Activated CD4-positive, alpha-beta T cell treated with anti-CD3 and anti-CD28 coated beads, Interleukin-2, amount 10 ng/mL, durations not matched to agents 7 days and 5 days (primary cell): ENCODE measurements around the gene MYO9B. TPM values are rescaled to one million over a fixed set of nuclear protein-coding genes. Genes with fewer than 3 reads are reported as not detected.

Source experiments
- CTCF ChIA-PET: fragments of 350-600 bp; sonication (Branson Sonifier 250); formaldehyde crosslinking; loops from one replicate; lab custom pipeline; 2021; ENCODE audit warnings: antibody characterized with exemption; lab: Charles Lee
- POLR2A ChIA-PET: fragments of 350-600 bp; sonication (Branson Sonifier 250); formaldehyde crosslinking; loops from one replicate; lab custom pipeline; 2021; ENCODE audit warnings: antibody characterized with exemption; lab: Charles Lee
- DNase-seq: peaks from one replicate; pipeline ENCODE4 v3.0.0-alpha.2; 2020
- H3K27ac Mint-ChIP-seq: one replicate; pipeline ENCODE4 v1.8.0; 2021; ENCODE audit warnings: mild to moderate bottlenecking, moderate library complexity, mixed read lengths
- H3K27me3 Mint-ChIP-seq: one replicate; pipeline ENCODE4 v1.8.0; 2021; ENCODE audit warnings: mixed read lengths
- H3K36me3 Mint-ChIP-seq: one replicate; pipeline ENCODE4 v1.8.0; 2021; ENCODE audit warnings: low read depth, mixed read lengths
- H3K4me1 Mint-ChIP-seq: one replicate; pipeline ENCODE4 v1.8.0; 2021; ENCODE audit warnings: mixed read lengths
- H3K4me3 Mint-ChIP-seq: one replicate; pipeline ENCODE4 v1.8.0; 2021; ENCODE audit warnings: mild to moderate bottlenecking, moderate library complexity, mixed read lengths
- H3K9me3 Mint-ChIP-seq: one replicate; pipeline ENCODE4 v1.8.0; 2021; ENCODE audit warnings: mixed read lengths
- total RNA-seq, 2 experiments: library from RNA; stranded (reverse); gene quantifications; one replicate each; pipeline ENCODE4 v1.2.3, GENCODE V29; 2021

Gene MYO9B
- total RNA-seq, 2 experiments from 2014 or later: 217 to 218 TPM

DNA sequence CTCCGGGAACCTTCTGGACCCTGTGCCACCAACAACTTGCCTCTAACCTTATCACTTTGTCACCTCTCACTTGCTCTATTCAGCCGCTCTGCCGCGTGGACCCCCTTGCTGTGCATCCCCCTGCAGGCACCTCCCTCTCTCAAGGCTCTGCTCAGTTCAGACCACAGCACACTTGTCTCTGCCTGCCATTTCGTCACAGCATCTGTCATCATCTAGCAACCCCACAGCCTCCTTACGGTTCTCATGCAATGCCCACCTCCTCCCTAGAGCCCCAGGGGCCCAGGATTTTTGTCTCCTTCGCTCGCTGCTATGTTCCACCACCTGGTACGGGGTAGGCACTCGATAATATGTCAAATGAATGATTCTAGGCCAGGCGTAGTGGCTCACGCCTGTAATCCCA, 5.2 kb upstream of the MYO9B start:
- Mint-ChIP-seq H3K27ac (peak overlapping the region; percentile 7), H3K4me1 (peaks cover 57% of the 10 kb centered on the region), H3K36me3 (peaks cover 55% of the 10 kb centered on the region), H3K4me3 (no peak overlapping the region), H3K27me3 (no peaks in the 10 kb centered on the region), H3K9me3 (no peaks in the 10 kb centered on the region)
- no peak for DNase-seq
- POLR2A ChIA-PET: no interaction called here
- CTCF ChIA-PET: no interaction called here

DNA sequence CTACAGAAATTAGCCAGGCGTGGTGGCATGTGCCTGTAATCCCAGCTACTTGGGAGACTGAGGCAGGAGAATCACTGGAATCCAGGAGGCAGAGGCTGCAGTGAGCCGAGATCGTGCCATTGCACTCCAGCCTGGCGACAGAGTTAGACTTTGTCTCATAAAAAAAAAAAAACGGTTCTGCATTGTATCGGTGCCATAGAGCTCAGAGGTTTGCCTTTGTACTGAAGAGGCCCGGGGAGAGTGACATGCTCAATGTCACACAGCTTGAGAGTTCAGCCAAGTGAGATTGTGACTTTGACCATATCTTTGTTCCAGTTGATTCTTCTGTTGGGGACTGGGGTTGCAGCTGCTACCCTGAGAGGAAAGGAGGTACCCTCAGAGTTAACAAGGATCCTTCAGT, 4.7 kb upstream of the MYO9B start:
- no peaks in the 10 kb centered on the region for H3K27me3 Mint-ChIP-seq
- ChIA-PET CTCF (no interaction called here), POLR2A (interaction anchor here (0.5 kb wide), 1 partner anchor 113 kb away, joined by 3 read pairs; no protein-coding TSS in a partner anchor)
- peak overlapping the region; percentile 7 for H3K27ac Mint-ChIP-seq
- H3K36me3 Mint-ChIP-seq: peaks cover 52% of the 10 kb centered on the region
- H3K4me1 Mint-ChIP-seq: peaks cover 53% of the 10 kb centered on the region
- no peaks in the 10 kb centered on the region for H3K9me3 Mint-ChIP-seq
- no peak for DNase-seq
- H3K4me3 Mint-ChIP-seq: no peak overlapping the region

DNA sequence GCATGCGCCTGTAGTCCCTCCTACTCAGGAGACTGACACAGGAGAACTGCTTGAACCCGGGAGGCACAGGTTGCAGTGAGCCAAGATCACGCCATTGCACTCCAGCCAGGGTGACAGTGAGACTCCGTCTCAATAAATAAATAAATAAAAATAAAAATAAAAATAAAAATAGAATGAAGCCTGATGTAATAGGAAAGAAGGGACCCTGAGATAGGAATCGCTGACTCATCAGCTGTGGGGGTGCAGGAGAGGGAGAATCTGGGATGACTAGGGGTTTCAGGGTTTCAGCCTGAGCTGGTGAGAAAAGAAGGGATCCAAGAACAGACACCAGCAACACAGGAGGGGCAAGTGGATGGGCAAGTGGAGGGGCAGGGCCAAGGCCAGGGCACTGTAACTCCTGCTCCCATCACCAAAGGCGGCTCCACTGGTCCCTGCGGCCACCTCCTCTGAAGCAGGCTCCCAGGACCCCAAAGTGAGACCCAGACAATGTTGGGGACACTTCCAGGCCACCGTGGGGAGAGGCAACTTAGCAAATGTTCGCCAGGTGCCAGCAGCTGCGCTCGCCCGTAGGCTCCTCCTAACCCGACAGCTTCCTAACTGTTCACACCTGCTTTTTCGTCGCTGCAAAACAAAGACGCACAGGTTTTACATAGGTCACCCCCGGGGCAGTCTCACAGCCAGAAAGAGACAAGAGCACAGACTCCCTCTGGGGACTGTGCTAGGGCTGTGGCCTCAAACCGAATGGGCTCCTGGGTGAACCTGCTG, 1.5 kb upstream of the MYO9B start:
- Mint-ChIP-seq H3K4me3 (peak overlapping the region; percentile 100), H3K27me3 (no peaks in the 10 kb centered on the region), H3K36me3 (peaks cover 40% of the 10 kb centered on the region), H3K4me1 (peaks cover 57% of the 10 kb centered on the region), H3K27ac (peak overlapping the region; percentile 99), H3K9me3 (no peaks in the 10 kb centered on the region)
- ChIA-PET CTCF (interaction anchor here (0.6 to 1.2 kb wide), 5 partner anchors 46 to 1995 kb away, joined by 3 to 4 read pairs (median 3); no protein-coding TSS in a partner anchor), POLR2A (no interaction called here)
- DNase-seq: no peak

DNA sequence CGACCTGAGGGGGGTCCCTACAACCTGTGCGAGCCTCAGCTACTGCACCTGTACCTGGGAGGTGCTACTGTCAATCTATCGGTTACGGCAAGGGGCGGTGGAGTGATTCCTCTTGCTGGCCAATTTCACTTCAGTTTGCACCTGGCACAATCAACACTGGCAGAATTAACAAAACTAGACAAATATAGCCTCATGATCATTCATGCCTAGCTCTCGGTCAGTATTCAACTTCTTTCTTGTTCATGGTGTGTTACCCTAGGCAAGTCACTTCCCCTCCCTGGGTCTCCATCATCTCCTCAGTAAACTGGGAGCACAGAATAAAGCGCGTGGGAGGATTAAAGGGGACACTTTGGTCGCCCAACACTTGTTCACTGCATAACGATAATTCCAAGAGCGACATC, 943 bp upstream of the MYO9B start:
- DNase-seq: no peak
- Mint-ChIP-seq H3K4me1 (peaks cover 60% of the 10 kb centered on the region), H3K27ac (peak overlapping the region; percentile 99), H3K9me3 (no peaks in the 10 kb centered on the region), H3K27me3 (no peaks in the 10 kb centered on the region), H3K36me3 (peaks cover 38% of the 10 kb centered on the region), H3K4me3 (peak overlapping the region; percentile 100)
- ChIA-PET POLR2A (no interaction called here), CTCF (interaction anchor here (1.0 to 1.2 kb wide), 2 partner anchors 45 to 51 kb away, joined by 3 read pairs; no protein-coding TSS in a partner anchor)

DNA sequence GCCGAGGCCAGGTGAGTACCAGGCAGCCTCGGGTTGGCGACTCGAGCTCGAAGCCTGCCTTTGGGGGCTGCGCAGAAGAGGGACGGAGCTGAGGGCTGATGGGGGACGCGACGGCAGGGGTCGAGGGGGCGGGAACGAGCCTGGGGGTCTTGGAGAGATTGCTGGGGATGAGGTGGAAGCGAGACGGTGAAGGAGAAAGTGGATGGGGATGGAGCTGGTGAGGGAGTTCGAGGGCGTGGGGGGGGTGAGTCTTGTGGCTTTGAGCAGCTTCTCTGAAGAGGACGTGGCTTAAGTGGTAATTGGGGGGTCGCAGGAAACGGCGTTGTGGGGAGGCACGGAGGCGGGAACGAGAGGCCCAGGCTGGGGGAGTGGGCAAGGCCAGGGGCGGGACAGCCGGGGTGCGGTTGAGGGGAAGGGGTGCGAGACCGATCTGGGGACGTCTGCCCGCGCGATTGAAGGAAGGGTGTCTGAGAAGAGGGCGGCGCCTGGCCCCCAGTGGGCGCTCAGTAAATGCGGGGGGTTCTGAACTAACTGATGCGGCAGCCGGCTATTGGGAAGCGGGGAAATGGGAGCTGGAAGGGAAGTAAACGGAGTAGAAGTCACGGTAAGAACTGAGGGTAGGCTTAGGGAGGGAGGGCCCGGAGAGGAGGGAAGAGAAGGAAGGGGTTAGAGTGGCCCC, 426 bp downstream of the MYO9B start:
- no peaks in the 10 kb centered on the region for H3K27me3 Mint-ChIP-seq
- CTCF ChIA-PET: interaction anchor here (0.8 to 1.2 kb wide), 2 partner anchors 160 to 184 kb away, joined by 3 to 4 read pairs; no protein-coding TSS in a partner anchor
- peaks cover 60% of the 10 kb centered on the region for H3K4me1 Mint-ChIP-seq
- peak overlapping the region; percentile 95 for H3K27ac Mint-ChIP-seq
- no peaks in the 10 kb centered on the region for H3K9me3 Mint-ChIP-seq
- peak; percentile 57 for DNase-seq
- POLR2A ChIA-PET: interaction anchor here (0.7 to 1.0 kb wide), 2 partner anchors 49 to 875 kb away, joined by 4 to 8 read pairs; no protein-coding TSS in a partner anchor
- peaks cover 24% of the 10 kb centered on the region for H3K36me3 Mint-ChIP-seq
- peak overlapping the region; percentile 100 for H3K4me3 Mint-ChIP-seq

DNA sequence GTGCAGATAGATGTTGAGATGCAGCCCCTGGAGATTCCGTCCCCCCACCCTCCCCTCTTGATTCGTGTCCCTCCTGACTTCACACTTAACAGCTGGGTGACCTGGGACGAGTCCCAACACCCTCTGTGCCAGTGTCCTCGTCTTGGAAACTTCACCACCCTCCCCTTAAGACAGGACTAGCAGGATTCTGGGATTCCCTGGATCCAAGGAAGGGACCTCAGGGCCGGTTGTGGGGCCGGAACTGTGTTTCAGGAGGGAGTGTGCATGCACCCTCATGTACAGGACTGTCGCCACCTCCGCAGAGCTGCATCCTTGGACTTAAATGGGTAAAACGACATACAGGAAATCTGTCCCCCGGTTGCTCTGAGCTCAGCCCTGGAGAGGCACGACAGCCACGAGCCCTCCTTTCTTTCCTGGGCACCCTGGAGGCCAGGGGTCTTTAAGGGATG, 990 bp downstream of the MYO9B start:
- DNase-seq: peak; percentile 52
- CTCF ChIA-PET: interaction anchor here (1.2 kb wide), 1 partner anchor 159 kb away, joined by 4 read pairs; no protein-coding TSS in a partner anchor
- peak overlapping the region; percentile 95 for H3K27ac Mint-ChIP-seq
- peaks cover 22% of the 10 kb centered on the region for H3K36me3 Mint-ChIP-seq
- POLR2A ChIA-PET: interaction anchor here (0.7 to 1.0 kb wide), 3 partner anchors 49 to 874 kb away, joined by 4 to 8 read pairs (median 5); partner anchors contain the start of gene USE1
- no peaks in the 10 kb centered on the region for H3K27me3 Mint-ChIP-seq
- peaks cover 63% of the 10 kb centered on the region for H3K4me1 Mint-ChIP-seq
- peak overlapping the region; percentile 100 for H3K4me3 Mint-ChIP-seq
- no peaks in the 10 kb centered on the region for H3K9me3 Mint-ChIP-seq

DNA sequence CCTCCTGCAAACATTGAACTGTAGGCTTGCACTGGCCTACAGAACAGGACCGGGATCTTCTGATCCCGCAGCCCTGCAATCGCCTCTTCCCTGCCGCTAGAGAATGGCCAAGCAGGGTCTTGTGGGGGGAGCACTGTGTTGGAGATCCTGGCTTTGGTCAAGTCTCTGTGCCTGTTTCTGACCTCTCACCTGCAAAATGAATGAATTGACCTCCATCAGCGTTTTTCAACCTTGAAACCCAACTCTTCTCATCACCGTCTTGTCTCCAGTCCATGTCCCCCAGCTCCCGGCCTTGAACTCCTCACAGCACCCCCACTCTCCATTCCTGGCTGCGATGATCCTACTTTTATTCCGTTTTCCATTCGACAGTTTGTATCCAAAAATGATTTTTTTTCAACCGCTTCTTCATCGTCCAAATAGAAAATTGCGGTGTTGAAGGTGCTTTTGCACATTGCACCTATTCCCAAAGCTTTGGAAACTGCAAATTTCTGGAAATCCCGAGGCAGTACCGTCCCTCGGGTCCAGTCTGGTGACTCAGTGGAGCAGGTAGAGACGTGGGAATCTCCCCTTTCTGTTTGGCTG, 2.0 kb downstream of the MYO9B start:
- H3K4me3 Mint-ChIP-seq: peak overlapping the region; percentile 100
- no peak for DNase-seq
- POLR2A ChIA-PET: no interaction called here
- peaks cover 17% of the 10 kb centered on the region for H3K36me3 Mint-ChIP-seq
- no peaks in the 10 kb centered on the region for H3K27me3 Mint-ChIP-seq
- peaks cover 68% of the 10 kb centered on the region for H3K4me1 Mint-ChIP-seq
- H3K27ac Mint-ChIP-seq: no peak overlapping the region
- CTCF ChIA-PET: interaction anchor here (1.2 kb wide), 1 partner anchor 158 kb away, joined by 4 read pairs; no protein-coding TSS in a partner anchor
- H3K9me3 Mint-ChIP-seq: no peaks in the 10 kb centered on the region

DNA sequence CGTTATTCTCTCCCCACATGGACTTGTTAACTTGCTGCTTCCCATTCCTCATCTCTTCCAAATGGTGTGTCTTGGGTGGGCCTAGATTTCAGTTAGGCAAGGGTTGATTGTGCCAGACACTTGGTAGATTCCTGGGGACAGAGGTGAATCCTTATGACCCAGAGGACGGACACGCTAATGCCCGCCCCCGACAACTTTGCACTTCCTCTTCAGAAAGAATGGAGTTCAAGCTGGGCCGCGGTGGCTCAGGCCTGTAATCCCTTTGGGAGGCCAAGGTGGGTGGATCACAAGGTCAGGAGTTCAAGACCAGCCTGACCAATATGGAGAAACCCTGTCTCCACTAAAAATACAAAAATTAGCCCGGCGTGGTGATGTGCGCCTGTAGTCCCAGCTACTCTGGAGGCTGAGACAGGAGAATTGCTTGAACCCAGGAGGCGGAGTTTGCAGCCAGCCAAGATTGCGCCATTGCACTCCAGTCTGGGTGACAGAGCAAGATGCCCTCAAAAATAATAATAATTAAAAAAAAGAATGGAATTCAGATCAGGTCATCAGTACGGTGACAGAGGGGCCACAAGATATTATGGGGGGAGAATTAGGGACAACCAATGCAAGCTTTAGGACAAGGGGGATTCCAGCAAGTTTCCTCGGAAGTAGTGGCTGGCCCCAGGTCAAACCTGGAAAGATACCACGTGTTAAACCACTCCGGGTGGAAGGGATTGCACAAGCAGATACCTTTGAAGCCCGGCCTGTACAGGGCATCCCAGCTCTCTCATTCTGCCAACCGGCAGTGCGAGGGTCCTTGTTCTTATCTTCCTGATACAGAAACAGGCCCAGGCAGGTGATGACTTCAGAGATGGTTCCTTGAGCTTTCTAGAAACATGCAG, 2.7 kb downstream of the MYO9B start:
- no peak overlapping the region for H3K27ac Mint-ChIP-seq
- DNase-seq: no peak
- ChIA-PET POLR2A (no interaction called here), CTCF (no interaction called here)
- no peaks in the 10 kb centered on the region for H3K27me3 Mint-ChIP-seq
- peaks cover 63% of the 10 kb centered on the region for H3K4me1 Mint-ChIP-seq
- H3K4me3 Mint-ChIP-seq: peak overlapping the region; percentile 100
- no peaks in the 10 kb centered on the region for H3K9me3 Mint-ChIP-seq
- H3K36me3 Mint-ChIP-seq: peaks cover 9% of the 10 kb centered on the region

DNA sequence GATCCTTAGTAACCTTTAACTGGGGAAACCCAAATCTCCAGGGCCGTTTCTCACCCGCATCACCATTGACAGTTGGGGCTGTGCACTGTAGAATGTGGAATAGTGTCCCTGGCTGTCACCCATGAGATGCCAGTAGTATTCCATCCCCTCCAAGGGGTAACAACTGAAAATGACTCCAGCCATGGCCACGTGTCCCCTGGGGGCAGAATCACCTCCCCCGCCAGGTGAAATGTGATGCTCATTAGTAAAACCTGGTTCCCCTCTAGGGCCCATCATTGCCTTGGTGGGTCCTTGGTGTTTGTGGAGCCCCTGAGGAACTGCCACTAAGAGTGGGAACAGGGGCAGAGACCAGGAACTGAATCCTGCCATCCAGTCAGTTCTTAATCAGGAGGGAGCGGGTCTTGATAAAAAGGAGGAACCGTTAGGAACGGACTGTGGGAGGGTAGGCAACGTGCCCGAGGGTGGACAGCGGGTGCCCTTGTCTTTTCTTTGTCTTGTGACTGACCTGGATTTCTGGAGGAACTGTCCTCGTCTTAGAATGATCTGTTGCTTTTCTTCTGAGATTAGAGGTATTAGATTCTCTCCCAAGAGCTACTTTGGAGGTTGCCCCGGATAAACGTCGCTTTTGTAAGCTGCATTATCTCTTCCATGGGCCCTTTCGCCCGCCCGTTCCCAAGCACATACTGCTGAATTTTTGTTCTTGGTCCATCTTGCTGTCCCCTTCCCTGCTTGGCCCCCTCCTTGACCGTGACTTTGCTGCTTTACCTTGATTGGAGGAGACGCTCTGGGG, 3.5 kb downstream of the MYO9B start:
- peak overlapping the region; percentile 51 for H3K4me3 Mint-ChIP-seq
- POLR2A ChIA-PET: no interaction called here
- DNase-seq: no peak
- no peaks in the 10 kb centered on the region for H3K27me3 Mint-ChIP-seq
- no peaks in the 10 kb centered on the region for H3K9me3 Mint-ChIP-seq
- peak overlapping the region; percentile 80 for H3K27ac Mint-ChIP-seq
- H3K36me3 Mint-ChIP-seq: peaks cover 6% of the 10 kb centered on the region
- peaks cover 57% of the 10 kb centered on the region for H3K4me1 Mint-ChIP-seq
- CTCF ChIA-PET: no interaction called here

DNA sequence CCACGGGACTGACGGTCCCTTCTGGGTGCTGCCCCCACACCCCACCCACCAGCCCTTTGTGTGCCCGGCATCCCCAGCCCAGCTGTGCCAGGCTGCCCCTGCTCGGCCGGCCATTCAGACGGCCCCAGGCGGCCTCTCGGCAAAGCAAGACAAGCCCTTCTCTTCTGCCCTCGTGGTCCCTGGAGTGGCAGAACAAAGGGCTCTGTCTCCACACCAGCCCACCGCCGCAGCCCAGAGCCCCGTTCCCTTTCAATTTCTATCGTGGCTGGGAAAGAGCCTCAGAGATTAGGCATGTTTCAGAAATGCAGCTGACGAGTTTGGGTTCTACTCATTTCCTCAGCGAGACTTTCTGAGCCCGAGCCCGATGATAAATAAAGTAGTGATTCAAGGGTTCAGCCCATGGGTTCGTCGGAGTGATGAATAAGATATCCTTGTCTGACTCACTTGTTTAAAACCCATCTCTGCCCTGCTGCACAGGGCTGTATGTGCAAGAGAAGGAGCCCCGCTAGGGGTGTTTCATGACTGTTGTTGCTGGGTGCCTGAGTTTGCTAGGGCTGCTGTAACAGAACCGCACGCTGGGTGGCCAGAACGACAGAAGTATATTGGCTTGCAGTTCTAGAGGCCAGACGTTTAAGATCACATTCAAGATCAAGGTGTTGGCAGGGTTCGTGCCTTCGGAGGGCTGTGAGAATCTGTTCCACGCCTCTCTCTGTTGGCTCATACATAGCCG, 4.3 kb downstream of the MYO9B start:
- H3K4me3 Mint-ChIP-seq: peak overlapping the region; percentile 51
- H3K27me3 Mint-ChIP-seq: no peaks in the 10 kb centered on the region
- H3K4me1 Mint-ChIP-seq: peaks cover 50% of the 10 kb centered on the region
- CTCF ChIA-PET: no interaction called here
- POLR2A ChIA-PET: interaction anchor here (0.6 kb wide), 1 partner anchor 305 kb away, joined by 3 read pairs; no protein-coding TSS in a partner anchor
- peak overlapping the region; percentile 80 for H3K27ac Mint-ChIP-seq
- H3K9me3 Mint-ChIP-seq: no peaks in the 10 kb centered on the region
- DNase-seq: peak; percentile 55
- peaks cover 6% of the 10 kb centered on the region for H3K36me3 Mint-ChIP-seq

DNA sequence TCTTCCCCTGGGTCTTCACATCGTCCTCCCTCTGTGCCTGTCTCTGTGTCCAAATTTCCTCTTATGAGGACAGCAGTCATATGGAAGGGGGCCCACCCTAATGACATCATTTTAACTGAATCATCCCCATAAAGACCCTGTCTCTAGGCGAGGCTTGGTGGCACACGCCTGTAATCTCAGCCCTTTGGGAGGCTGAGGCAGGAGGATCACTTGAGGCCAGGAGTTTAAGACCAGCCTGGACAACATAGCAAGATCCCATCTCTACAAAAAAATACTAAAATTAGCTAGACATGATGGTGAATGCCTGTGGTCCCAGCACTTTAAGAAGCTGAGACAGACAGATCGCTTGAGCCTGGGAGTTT, 4.8 kb downstream of the MYO9B start:
- Mint-ChIP-seq H3K36me3 (peaks cover 6% of the 10 kb centered on the region), H3K4me1 (peaks cover 50% of the 10 kb centered on the region), H3K27ac (peak overlapping the region; percentile 80), H3K4me3 (peak overlapping the region; percentile 51), H3K27me3 (no peaks in the 10 kb centered on the region), H3K9me3 (no peaks in the 10 kb centered on the region)
- ChIA-PET POLR2A (interaction anchor here (0.6 kb wide), 1 partner anchor 304 kb away, joined by 3 read pairs; no protein-coding TSS in a partner anchor), CTCF (interaction anchor here (1.1 kb wide), 1 partner anchor 104 kb away, joined by 3 read pairs; no protein-coding TSS in a partner anchor)
- DNase-seq: no peak
